RWPE2 (cell line): ENCODE data around the gene GPRC5D.

ENCODE experiments used
- ATAC-seq: fragments of 200-7000 bp; cut with Tn5 transposase; 3 replicates; pipeline ENCODE4 v1.9.1; 2021; ENCODE audit warnings: low read depth
- DNase-seq: peaks from one replicate; pipeline ENCODE4 v3.0.0-alpha.2; 2020; ENCODE audit warnings: low spot score
- H3K27ac ChIP-seq: fragments of 450-650 bp; 2 replicates; pipeline ENCODE4 v1.5.1; 2017; ENCODE audit warnings: mild to moderate bottlenecking; ENCODE audit not compliant: poor library complexity, severe bottlenecking
- H3K27me3 ChIP-seq: fragments of 250-450 bp; sonication (Bioruptor Pico); 2 replicates; pipeline ENCODE4 v1.5.1; 2021; ENCODE audit warnings: mild to moderate bottlenecking, moderate library complexity; ENCODE audit not compliant: insufficient read depth, poor library complexity, severe bottlenecking
- H3K36me3 ChIP-seq: fragments of 250-450 bp; sonication (Bioruptor Pico); 2 replicates; pipeline ENCODE4 v1.5.1; 2020; ENCODE audit warnings: low read depth, mild to moderate bottlenecking, moderate library complexity
- H3K4me1 ChIP-seq: fragments of 250-450 bp; sonication (Bioruptor Pico); 2 replicates; pipeline ENCODE4 v1.5.1; 2021; ENCODE audit warnings: mild to moderate bottlenecking, moderate library complexity; ENCODE audit not compliant: insufficient read depth, poor library complexity, severe bottlenecking
- H3K4me3 ChIP-seq: fragments of 250-450 bp; sonication (Bioruptor Pico); 2 replicates; pipeline ENCODE4 v1.5.1; 2021; ENCODE audit warnings: mild to moderate bottlenecking, moderate library complexity; ENCODE audit not compliant: severe bottlenecking
- H3K9me3 ChIP-seq: fragments of 250-450 bp; sonication (Bioruptor Pico); 2 replicates; pipeline ENCODE4 v1.5.1; 2021; ENCODE audit warnings: mild to moderate bottlenecking, moderate library complexity; ENCODE audit not compliant: severe bottlenecking
- TF ChIP-seq, protein P1 (sequence below): fragments of 450-650 bp; IDR thresholded peaks from one replicate; pipeline ENCODE4 v1.5.1; 2017; ENCODE audit warnings: mild to moderate bottlenecking, moderate library complexity; ENCODE audit not compliant: poor library complexity, severe bottlenecking

The GPRC5D gene

DNA sequence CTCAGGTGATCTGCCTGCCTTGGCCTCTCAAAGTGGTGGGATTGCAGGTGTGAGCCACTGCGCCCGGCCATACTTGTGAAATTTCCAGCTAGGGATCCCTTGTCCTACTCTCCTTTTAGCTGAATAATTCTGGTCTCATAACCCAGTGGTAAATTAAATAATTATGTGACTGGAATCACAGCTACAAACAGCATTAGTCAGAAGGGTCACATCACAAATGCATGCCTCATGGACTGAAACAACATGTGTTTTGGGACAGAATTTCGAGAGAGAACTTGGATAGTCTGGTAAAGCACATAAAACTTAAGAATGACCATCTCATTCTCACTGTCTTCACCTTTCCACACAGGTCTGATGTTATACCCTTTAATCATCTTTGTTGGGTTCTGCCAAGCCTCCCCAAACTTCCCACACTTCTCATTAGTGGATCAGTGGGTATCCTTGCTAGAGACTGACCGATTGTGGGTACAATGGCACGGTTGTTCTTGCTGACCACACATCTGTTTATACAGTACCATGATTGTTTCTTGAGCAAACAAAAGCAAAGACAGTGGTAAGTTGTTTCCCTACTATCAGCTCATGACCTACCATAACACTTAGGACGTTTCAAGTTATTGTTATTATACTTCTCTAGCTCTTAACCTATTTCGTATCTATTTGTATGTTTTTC, 5.1 kb downstream of the GPRC5D start:
- no peaks in the 10 kb centered on the region for H3K4me1 ChIP-seq
- no peak overlapping the region for H3K27ac ChIP-seq
- ATAC-seq (no peak), DNase-seq (no peak)
- no peak overlapping the region for H3K4me3 ChIP-seq
- no peaks in the 10 kb centered on the region for H3K27me3 ChIP-seq
- H3K9me3 ChIP-seq, result no peaks in the 10 kb centered on the region
- no peaks in the 10 kb centered on the region for H3K36me3 ChIP-seq
- TF ChIP-seq, protein P1, sequence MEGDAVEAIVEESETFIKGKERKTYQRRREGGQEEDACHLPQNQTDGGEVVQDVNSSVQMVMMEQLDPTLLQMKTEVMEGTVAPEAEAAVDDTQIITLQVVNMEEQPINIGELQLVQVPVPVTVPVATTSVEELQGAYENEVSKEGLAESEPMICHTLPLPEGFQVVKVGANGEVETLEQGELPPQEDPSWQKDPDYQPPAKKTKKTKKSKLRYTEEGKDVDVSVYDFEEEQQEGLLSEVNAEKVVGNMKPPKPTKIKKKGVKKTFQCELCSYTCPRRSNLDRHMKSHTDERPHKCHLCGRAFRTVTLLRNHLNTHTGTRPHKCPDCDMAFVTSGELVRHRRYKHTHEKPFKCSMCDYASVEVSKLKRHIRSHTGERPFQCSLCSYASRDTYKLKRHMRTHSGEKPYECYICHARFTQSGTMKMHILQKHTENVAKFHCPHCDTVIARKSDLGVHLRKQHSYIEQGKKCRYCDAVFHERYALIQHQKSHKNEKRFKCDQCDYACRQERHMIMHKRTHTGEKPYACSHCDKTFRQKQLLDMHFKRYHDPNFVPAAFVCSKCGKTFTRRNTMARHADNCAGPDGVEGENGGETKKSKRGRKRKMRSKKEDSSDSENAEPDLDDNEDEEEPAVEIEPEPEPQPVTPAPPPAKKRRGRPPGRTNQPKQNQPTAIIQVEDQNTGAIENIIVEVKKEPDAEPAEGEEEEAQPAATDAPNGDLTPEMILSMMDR, result no peak

- Histone ChIP-seq H3K27me3 (no peaks in the 10 kb centered on the region), H3K9me3 (no peaks in the 10 kb centered on the region), H3K36me3 (no peaks in the 10 kb centered on the region), H3K27ac (no peak overlapping the region), H3K4me3 (no peak overlapping the region), H3K4me1 (no peaks in the 10 kb centered on the region)
- DNase-seq (no peak), ATAC-seq (no peak)
- TF ChIP-seq, protein P1, result no peak
These were observed 6.4 kb downstream of the GPRC5D start for GRCh38 chr12:12945591-12945990.

DNA sequence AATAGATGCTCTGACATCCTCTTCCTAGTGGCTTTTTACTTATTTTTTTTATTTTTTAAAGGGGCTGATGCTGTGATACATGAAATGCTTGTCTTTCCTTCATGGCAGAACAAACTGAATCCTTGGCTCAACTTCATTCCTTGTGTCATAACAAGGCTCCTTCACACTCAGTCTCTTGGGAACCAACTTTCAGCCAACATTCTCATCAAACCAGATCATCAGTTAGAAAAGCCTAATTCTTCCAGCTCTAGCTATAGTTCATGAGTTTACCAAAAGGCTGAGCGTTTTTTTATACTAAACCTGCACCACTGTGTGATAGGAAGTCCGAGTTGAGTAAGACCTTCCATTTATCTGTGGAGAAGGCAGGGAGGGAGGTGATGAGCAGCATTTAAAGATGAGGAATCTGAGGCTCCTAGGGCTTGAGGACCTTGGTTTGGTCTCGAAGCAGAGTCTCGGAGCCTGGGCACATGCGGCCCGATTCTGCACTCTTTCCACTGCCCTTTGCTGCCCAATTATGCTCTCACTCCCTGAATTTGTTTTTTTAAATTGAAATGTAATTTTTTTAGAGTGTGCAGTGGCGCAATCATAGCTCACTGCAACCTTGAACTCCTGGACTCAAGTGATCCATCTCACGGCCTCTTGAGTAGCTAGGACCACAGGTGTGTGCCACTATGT, 8.2 kb downstream of the GPRC5D start:
- Histone ChIP-seq H3K4me1 (no peaks in the 10 kb centered on the region), H3K9me3 (no peaks in the 10 kb centered on the region), H3K36me3 (no peaks in the 10 kb centered on the region), H3K4me3 (no peak overlapping the region), H3K27me3 (no peaks in the 10 kb centered on the region), H3K27ac (no peak overlapping the region)
- DNase-seq (no peak), ATAC-seq (no peak)
- TF ChIP-seq, protein P1, result no peak

- DNase-seq (no peak), ATAC-seq (no peak)
- Histone ChIP-seq H3K4me1 (no peaks in the 10 kb centered on the region), H3K27ac (no peak overlapping the region), H3K27me3 (no peaks in the 10 kb centered on the region), H3K36me3 (no peaks in the 10 kb centered on the region), H3K4me3 (no peak overlapping the region), H3K9me3 (no peaks in the 10 kb centered on the region)
- TF ChIP-seq, protein P1, result no peak
These were observed 10.3 kb downstream of the GPRC5D start for GRCh38 chr12:12941450-12942350.
